GM21526 (cell line): ENCODE measurements around the gene SP2.

ENCODE experiments used
- ATAC-seq: cut with Tn5 transposase; IDR thresholded peaks from one replicate; pipeline ENCODE4 v1.9.1; 2021; ENCODE audit warnings: moderate library complexity; ENCODE audit not compliant: unreplicated experiment, low FRiP score

Gene SP2

GRCh38 chr17:47969930-47970724 is 74.1 kb downstream of the SP2 start:
- no peak for ATAC-seq

GRCh38 chr17:47970725-47971499 is 74.9 kb downstream of the SP2 start, which contains the start of gene CDK5RAP3:
Gene CDK5RAP3, plus strand, starts transcription at chr17:47971113. Its CDS starts 34 bp downstream, at chr17:47971147.
- ATAC-seq: peak; percentile 92

- ATAC-seq: no peak
Measured at GRCh38 chr17:47973541-47973940, 77.5 kb downstream of the SP2 start.

GRCh38 chr17:47975189-47975822 is 79.3 kb downstream of the SP2 start:
- ATAC-seq: no peak

- no peak for ATAC-seq
Measured at GRCh38 chr17:47975823-47976205, 79.8 kb downstream of the SP2 start.

- ATAC-seq: no peak
Measured at GRCh38 chr17:47978324-47978723, 82.3 kb downstream of the SP2 start.
